Heart left ventricle (tissue), 13 donors: ENCODE data around the gene ZNF512B.

Experiments
- CTCF ChIP-seq, 12 donors: fragments of 200-600 bp; sonication (generic) in 4 of 12; IDR thresholded peaks; one replicate each; pipeline versions ENCODE4 v1.5.0 to v1.8.0; 2018 to 2022; ENCODE audit warnings: antibody characterized with exemption in 12 of 12, mild to moderate bottlenecking in 5 of 12
- POLR2A ChIP-seq, 2 donors: fragments of 450-650 bp; IDR thresholded peaks; one replicate each; pipeline ENCODE4 v1.6.1; 2017; ENCODE audit warnings: antibody characterized with exemption in 2 of 2, mild to moderate bottlenecking in 2 of 2, moderate library complexity in 2 of 2
- donor health status: ischemic (EF 13 %, LVEDD 7.1; RV severe dilation, severe dysfunction).
- donor health status: DM: no; HTN: yes; CAD: no.
- donor health status: DM: no; HTN: no; CAD: no.
- donor health status: ischemic (EF 25% LVEDD 6.9; RV normal size, moderate dysfunction).
- donor health status: ischemic (EF 25% LVEDD 5.7; RV mildly dilated, moderate dysfunction).
- donor health status: ischemic (EF 35%, LVEDD 5.7; RV mildly dilated, moderate dysfunction).
- donor health status: nonischemic (EF 11% LVEDD 7.7; RV severe dilation, severe dysfunction).
- donor health status: DM: yes; HTN: yes; CAD: no.
- donor health status: PGD.
- donor health status: ischemic (EF 29% LVEDD 5.4; RV normal size, mild dysfunction).
- donor health status: nonischemic (EF 23%, LVEDD 6.1; RV moderate dilation, normal function).

- no peak for TF ChIP-seq CTCF (IDR thresholded peaks at IDR 0.05)
- TF ChIP-seq POLR2A (IDR thresholded peaks at IDR 0.05) = no peak
These were observed 29.7 kb downstream of the ZNF512B start for GRCh38 chr20:63940071-63940471.
